NCI-H524 treated with DMSO at 0.1 percent for 48 hours (cell line): ENCODE data around the gene TMEM154.

ENCODE experiments used
- DNase-seq: peaks from one replicate; lab custom pipeline; 2025; lab: John Stamatoyannopoulos, UW

The TMEM154 gene

GRCh38 chr4:152696764-152697261 is 17.0 kb upstream of the TMEM154 start:
- no peak for DNase-seq

GRCh38 chr4:152693871-152694270 is 14.1 kb upstream of the TMEM154 start:
- DNase-seq: no peak

GRCh38 chr4:152691761-152692160 is 12.0 kb upstream of the TMEM154 start:
- DNase-seq: no peak

DNA sequence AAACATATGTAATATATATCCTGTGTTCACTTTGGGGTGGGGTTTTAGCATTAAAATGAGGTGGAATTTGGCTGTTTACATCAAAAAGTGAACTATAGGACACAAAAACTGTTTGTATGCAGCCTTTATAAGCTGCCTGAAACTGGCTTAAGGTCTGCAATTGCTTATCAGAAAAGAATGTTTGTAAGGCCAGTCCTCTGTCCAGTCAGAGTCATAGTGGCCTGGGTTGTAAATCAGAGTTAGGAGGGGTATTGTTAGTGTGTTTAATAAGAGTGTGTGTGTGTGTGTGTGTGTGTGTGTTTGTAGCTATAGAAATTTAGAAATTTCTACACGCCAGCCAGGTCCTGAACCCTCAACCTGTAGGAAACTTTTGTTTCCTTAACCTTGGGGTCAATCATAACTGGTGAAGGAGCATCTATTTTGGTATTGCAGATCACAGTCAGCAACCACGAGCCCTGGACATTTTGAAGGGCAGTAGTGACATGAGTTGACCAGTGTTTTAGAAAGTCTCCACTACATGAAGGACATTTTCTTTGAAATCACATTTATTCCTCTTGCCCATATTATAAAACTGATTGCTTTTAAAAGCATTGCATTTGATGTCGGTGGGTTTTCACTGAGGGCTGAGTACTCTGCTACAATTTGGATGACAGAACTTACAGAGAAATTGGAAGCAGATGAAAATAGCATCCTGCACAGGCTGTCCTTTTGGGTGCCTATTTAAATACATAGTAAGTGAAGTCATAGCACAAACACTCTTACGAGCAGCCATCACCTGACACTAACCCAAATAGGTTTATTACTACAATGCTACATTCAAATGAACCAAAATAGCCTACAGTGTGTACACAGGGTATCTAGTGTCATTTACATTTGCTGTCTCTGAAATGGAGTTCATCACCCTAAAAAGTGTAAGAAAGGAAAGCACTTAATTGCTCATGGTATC is 11.2 kb upstream of the TMEM154 start:
- no peak for DNase-seq

DNA sequence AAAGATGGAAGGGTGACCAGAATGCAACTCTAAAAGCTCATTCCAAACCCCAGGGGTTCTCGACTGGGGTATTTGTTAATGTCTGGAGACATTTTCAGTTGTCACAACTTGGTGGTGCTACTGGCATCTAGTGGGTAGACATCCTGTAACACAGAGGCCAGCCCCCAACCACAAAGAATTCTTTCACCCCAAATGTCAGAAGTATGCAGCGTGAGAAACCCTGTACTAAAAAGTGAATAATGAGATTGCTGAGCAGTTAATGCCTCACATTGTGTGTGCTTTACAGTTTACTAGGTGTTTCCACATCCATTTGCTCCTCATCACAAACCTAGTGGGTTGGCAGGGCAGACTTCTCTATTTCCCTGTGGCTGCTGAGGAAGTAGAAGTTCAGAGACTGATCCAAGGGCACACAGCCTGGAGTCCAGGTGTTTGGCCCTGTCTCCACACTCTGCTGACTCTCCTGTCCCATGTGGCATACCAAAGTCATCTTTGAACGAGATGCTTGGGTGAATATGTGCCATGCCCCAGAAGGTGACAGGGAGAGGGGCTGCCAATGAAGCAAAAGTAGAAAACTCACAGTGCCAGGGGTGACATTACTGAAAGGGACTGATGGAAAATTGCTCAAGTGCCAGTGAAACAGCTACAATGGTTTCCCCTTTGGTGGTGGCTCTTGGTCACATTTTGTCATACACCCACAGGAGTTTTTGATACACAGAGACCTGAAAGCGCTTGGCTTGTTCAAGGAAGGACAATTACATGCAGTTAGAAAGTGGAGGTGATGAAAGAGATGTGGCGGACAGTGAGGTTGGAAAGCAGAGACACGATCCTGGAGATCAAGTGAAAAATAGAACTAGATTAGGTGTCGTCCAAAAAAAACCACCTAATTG is 10.1 kb upstream of the TMEM154 start:
- no peak for DNase-seq

- no peak for DNase-seq
Measured at GRCh38 chr4:152687974-152688599, 8.3 kb upstream of the TMEM154 start.

DNA sequence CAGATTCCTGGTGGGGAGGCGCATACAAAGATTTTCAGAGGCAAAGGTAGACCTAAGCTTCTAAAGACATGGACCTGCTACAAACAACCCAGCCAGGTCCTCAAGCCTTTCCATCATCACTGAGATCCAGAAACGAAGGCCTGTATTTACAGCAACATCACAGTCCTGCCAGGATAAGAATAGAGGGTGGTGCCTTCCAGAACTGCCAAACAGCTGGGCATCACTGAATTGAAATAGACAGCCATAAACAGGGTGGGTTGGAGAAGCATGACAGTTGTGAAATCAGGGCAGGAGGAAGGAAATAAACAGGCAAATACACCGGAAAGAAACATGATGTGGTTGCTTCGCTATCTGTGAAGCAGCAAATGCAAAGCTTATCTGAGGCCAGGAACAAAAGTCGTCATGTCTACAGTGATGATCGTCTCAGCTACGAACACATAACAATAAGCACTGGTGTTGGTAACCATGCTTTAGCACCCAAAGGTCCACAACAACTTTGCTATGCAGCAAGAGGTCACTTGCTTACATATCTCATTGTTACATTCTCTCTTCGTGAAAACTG is 6.7 kb upstream of the TMEM154 start:
- DNase-seq: no peak

GRCh38 chr4:152684587-152684986 is 4.8 kb upstream of the TMEM154 start:
- no peak for DNase-seq

GRCh38 chr4:152684007-152684406 is 4.2 kb upstream of the TMEM154 start:
- DNase-seq: no peak

DNA sequence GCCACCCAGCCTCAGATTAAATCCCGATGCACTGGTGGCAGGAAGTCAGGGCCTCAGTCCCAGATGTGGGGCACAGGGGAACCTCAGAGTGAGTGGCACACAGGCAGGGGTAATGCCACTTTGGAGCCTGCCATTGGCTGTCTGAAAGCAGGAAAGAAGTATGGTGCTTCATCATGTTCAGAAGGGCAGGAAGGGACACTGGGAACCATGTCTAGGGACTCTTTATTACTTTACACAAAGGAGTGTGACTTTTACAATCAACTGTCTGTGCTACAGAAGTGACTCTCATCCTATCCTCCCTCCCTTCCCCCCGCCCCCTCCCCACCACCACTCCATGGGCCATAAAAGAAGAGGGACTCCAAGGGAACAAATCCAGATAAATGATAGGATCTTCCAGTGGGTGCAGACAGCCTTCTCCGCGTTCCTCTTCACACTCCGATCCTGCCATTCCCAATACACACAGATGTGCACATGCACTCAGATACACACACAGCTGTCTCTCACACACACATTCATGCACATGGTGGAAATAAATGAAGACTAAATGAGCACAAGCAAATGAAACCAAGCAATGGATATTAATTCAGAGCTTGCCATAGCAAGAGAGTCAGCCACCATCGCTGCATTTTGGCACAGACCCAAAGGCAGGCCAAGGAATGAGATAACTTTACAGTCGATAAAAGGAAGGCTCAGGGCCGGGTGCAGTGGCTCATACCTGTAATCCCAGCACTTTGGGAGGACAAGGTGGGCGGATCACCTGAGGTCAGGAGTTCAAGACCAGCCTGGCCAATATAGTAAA is 2.5 kb upstream of the TMEM154 start:
- no peak for DNase-seq

GRCh38 chr4:152680988-152681603 is 1.3 kb upstream of the TMEM154 start:
- DNase-seq: no peak

- no peak for DNase-seq
Measured at GRCh38 chr4:152678841-152679240, 956 bp downstream of the TMEM154 start.

DNA sequence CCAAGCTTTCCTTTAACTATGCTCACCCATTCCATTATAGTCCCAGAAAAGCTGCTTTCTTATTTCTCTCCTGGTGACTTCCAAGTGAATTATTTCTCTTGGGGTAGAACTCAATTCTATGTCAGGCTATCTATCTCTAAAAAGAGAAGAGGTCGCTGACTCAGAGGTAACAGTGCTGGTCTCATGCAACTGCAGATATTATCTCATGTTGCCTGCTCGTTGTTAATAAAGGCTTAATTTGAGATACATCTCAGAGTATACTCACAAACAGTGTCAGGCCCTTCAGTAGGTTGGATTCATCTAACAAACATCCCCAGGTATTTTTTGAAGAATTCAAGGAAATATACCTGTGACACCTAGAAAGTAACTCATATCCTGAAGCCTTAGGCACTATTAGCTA is 2.7 kb downstream of the TMEM154 start:
- no peak for DNase-seq

GRCh38 chr4:152676052-152676854 is 3.5 kb downstream of the TMEM154 start:
- no peak for DNase-seq

DNA sequence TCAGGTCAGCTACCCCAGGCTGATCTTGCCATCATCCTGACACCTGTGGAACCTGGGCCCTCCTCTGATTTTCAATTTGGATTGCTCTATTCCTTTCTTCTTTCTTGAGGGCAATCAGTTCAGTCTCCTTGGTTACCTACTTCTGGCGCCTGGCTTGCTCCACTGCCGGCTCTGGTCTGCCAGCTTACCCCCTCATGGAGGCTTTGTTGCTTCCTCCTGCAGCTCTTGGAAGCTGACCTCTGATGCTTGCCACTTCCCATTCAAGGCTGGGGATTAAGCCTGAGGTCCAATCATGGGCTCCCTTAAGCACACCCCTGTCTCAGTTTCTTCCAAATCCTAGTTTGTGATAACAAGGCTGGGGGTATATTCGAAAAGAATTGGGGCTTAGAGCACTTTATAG is 5.4 kb downstream of the TMEM154 start:
- DNase-seq: no peak

DNA sequence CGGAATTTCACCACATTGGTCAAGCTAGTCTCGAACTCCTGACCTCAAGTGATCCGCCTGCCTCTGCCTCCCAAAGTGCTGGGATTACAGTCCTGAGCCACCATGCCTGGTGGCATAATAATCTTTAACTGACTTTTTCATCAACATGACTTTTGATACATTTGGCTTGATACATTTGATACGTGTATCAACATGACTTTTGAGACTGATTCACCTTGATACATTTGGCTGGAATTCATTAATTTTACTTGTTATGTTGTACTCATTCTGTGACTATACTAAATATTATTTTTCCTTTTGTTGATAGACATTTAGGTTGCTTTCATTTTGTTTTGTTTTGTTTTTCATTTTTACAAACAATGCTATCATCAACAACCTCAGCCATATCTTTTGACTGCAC is 6.3 kb downstream of the TMEM154 start:
- DNase-seq: no peak

DNA sequence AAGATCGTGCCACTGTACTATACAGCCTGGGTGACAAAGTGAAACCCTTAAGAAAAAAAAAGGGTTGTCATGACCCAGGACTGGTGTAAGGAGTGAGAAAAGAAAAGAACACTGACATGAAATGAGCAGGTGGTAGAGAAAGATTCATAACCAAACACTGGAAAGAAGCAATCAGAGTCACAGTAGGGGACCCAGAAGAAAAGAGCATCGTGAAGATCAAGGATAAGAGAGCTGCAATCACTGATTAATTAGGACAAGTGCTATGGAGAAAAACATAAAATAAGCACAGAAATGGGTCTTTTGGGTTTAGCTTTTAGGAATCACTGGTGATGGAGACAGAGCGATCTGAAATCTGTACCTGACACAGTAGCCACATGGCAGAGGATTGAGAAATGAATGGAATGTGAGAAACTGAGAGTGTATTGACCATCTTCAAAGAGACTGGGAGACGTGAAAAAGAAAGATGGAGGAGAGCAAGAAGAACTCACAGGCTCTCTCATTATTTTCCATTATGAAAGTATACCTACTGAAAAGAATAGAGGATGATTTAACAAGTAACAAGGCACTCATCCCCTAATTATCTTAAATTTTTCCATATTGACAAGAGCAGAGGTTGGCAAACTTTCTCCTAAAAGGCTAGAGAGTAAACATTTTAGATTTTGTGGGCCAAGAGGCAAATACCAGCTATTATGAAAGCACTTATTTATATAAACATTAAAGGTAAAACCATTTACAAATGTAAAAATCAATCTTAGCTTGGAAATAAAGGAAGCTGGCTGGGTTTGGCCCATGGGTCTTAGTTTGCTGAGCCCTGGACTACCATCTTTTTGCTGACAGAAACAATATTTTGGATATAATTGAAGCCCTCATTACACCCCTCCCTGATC is 7.3 kb downstream of the TMEM154 start:
- no peak for DNase-seq

GRCh38 chr4:152668338-152668964 is 11.3 kb downstream of the TMEM154 start:
- DNase-seq: no peak
